Natural killer cell (primary cell): ENCODE data around the gene TCF7. TPM values are rescaled to one million over a fixed set of nuclear protein-coding genes. Genes with fewer than 3 reads are reported as not detected.

Experiments used
- ATAC-seq, 3 donors: fragments of 150-1000 bp in 2 of 3; fragments of 200-7000 bp in 1 of 3; cut with Tn5 transposase; 1 replicate in 1 of 3; 2 replicates in 2 of 3; pipeline ENCODE4 v1.10.0; 2021; ENCODE audit warnings: mild to moderate bottlenecking in 2 of 3, moderate library complexity in 2 of 3
- DNase-seq, 2 donors: peaks; one replicate each; pipeline versions ENCODE4 v3.0.0 to v3.0.0-alpha.2; 2013 to 2021; ENCODE audit warnings: mixed read lengths in 1 of 2
- H3K27ac ChIP-seq: one replicate; pipeline ENCODE4 v1.5.1; 2013; ENCODE audit warnings: mild to moderate bottlenecking, low read length
- H3K27me3 ChIP-seq: one replicate; pipeline ENCODE4 v1.6.1; 2013; ENCODE audit warnings: low read length; ENCODE audit not compliant: control insufficient read depth, insufficient read depth
- H3K36me3 ChIP-seq: one replicate; pipeline ENCODE4 v1.6.1; 2013; ENCODE audit warnings: low read length; ENCODE audit not compliant: control insufficient read depth, insufficient read depth
- H3K4me1 ChIP-seq: one replicate; pipeline ENCODE4 v1.6.1; 2013; ENCODE audit warnings: low read length; ENCODE audit not compliant: control insufficient read depth, insufficient read depth
- H3K4me3 ChIP-seq: one replicate; pipeline ENCODE4 v1.5.1; 2013; ENCODE audit warnings: low read length
- H3K9me3 ChIP-seq: one replicate; pipeline ENCODE4 v1.6.1; 2013; ENCODE audit warnings: low read length; ENCODE audit not compliant: control insufficient read depth, insufficient read depth
- H3K27ac Mint-ChIP-seq, 2 donors: one replicate each; pipeline ENCODE4 v1.8.0; 2022; ENCODE audit warnings: mild to moderate bottlenecking in 2 of 2, mixed read lengths in 2 of 2, moderate library complexity in 1 of 2
- H3K27me3 Mint-ChIP-seq, 2 donors: one replicate each; pipeline ENCODE4 v1.8.0; 2022; ENCODE audit warnings: low read depth in 2 of 2, mixed read lengths in 2 of 2
- H3K36me3 Mint-ChIP-seq: one replicate; pipeline ENCODE4 v1.8.0; 2022; ENCODE audit warnings: mixed read lengths
- H3K4me1 Mint-ChIP-seq, 2 donors: one replicate each; pipeline ENCODE4 v1.8.0; 2022; ENCODE audit warnings: mixed read lengths in 2 of 2
- H3K4me3 Mint-ChIP-seq: one replicate; pipeline ENCODE4 v1.8.0; 2022; ENCODE audit warnings: mild to moderate bottlenecking, moderate library complexity, mixed read lengths
- H3K9me3 Mint-ChIP-seq, 2 donors: one replicate each; pipeline ENCODE4 v1.8.0; 2022; ENCODE audit warnings: mixed read lengths in 2 of 2
- CTCF ChIP-seq: fragments of 200-600 bp; IDR thresholded peaks from one replicate; pipeline ENCODE4 v1.8.0; 2022; ENCODE audit warnings: antibody characterized with exemption
- WGBS: methylation state at CpG from one replicate; pipeline ENCODE4 v1.1.7; 2013; ENCODE audit warnings: missing lambda C conversion rate; ENCODE audit not compliant: insufficient coverage; 5-methylcytosine and 5-hydroxymethylcytosine counted together
- intact Hi-C: fragments of 100-400 bp; cut with micrococcal nuclease; formaldehyde crosslinking; loops from one replicate; pipeline ENCODE4 v1.14.2; 2022
- total RNA-seq, 4 donors: library from RNA; stranded (reverse); fragments of 120-200 nt in 1 of 4; gene quantifications; one replicate each; pipeline versions ENCODE4 v1.2.3 to v1.2.4, GENCODE V29; 2013 to 2022

The TCF7 gene
- total RNA-seq, 3 donors from 2014 or later (not counting 1 experiment from before 2014, with no cell fraction given): 97.7 to 203 (median 158) TPM

- peaks cover 4% of the 10 kb centered on the region for H3K4me1 ChIP-seq
- Mint-ChIP-seq H3K36me3 (peaks cover 7% of the 10 kb centered on the region), H3K4me1 (peaks cover 49 to 52% of the 10 kb centered on the region in 2 donors), H3K4me3 (no peak overlapping the region), H3K9me3 (no peaks in the 10 kb centered on the region), H3K27ac (peak overlapping the region; percentile 19 to 32), H3K27me3 (no peaks in the 10 kb centered on the region)
- H3K4me3 ChIP-seq: no peak overlapping the region
- 96% methylated on average over 4 of the region's 4 CpGs for WGBS
- intact Hi-C loops: no loop called here
- DNase-seq (no peak), ATAC-seq (no peak)
- no peaks in the 10 kb centered on the region for H3K9me3 ChIP-seq
- H3K27me3 ChIP-seq: no peaks in the 10 kb centered on the region
- TF ChIP-seq CTCF: no peak
- H3K36me3 ChIP-seq: peaks cover 50% of the 10 kb centered on the region
- H3K27ac ChIP-seq: no peak overlapping the region
These were observed 57.5 kb downstream of the TCF7 start for GRCh38 chr5:134171972-134172371.

- peak overlapping the region; percentile 99 for H3K27ac ChIP-seq
- Mint-ChIP-seq H3K4me3 (peak overlapping the region; percentile 89), H3K27ac (peak overlapping the region; percentile 92 to 97), H3K9me3 (no peaks in the 10 kb centered on the region), H3K4me1 (peaks cover 38 to 42% of the 10 kb centered on the region in 2 donors), H3K27me3 (no peaks in the 10 kb centered on the region), H3K36me3 (peaks cover 7% of the 10 kb centered on the region)
- H3K4me3 ChIP-seq: peak overlapping the region; percentile 100
- no peaks in the 10 kb centered on the region for H3K9me3 ChIP-seq
- intact Hi-C loops: loop anchor here (5.0 kb wide), 1 partner anchor 197 kb away; the partner anchor contains the start of gene UBE2B
- peaks cover 12% of the 10 kb centered on the region for H3K4me1 ChIP-seq
- no peak for TF ChIP-seq CTCF
- ATAC-seq: no peak
- DNase-seq: no peak
- WGBS: 38% methylated on average over 7 of the region's 10 CpGs
- H3K36me3 ChIP-seq: peaks cover 29% of the 10 kb centered on the region
- H3K27me3 ChIP-seq: no peaks in the 10 kb centered on the region
These were observed 60.7 kb downstream of the TCF7 start for GRCh38 chr5:134174841-134175839.

GRCh38 chr5:134175921-134176510 lies 61.5 kb downstream of the TCF7 start:
- Mint-ChIP-seq H3K9me3 (no peaks in the 10 kb centered on the region), H3K4me1 (peaks cover 34 to 40% of the 10 kb centered on the region in 2 donors), H3K4me3 (peak overlapping the region; percentile 89), H3K27ac (peak overlapping the region; percentile 92 to 97), H3K36me3 (peaks cover 7% of the 10 kb centered on the region), H3K27me3 (no peaks in the 10 kb centered on the region)
- Histone ChIP-seq H3K4me3 (peak overlapping the region; percentile 100), H3K27ac (peak overlapping the region; percentile 99), H3K27me3 (no peaks in the 10 kb centered on the region), H3K9me3 (no peaks in the 10 kb centered on the region), H3K4me1 (peaks cover 12% of the 10 kb centered on the region), H3K36me3 (peaks cover 20% of the 10 kb centered on the region)
- DNase-seq: peak in 1 of 2 donors; percentile 67
- TF ChIP-seq CTCF: no peak
- ATAC-seq: peak; percentile 6 to 15 (median 14)
- under 1% methylated on average over 30 of the region's 31 CpGs for WGBS
- intact Hi-C loops: loop anchor here (2.0 to 5.0 kb wide), 2 partner anchors 51 to 196 kb away; partner anchors contain the start of genes PPP2CA and UBE2B
